ENCODE measurements around the gene TAS1R1.
"Not testable (repeated sequence)": the region's sequence is repeated elsewhere in the genome, so short reads cannot be mapped to it uniquely, and the experiment has no call there.

TAS1R1 gene

DNA sequence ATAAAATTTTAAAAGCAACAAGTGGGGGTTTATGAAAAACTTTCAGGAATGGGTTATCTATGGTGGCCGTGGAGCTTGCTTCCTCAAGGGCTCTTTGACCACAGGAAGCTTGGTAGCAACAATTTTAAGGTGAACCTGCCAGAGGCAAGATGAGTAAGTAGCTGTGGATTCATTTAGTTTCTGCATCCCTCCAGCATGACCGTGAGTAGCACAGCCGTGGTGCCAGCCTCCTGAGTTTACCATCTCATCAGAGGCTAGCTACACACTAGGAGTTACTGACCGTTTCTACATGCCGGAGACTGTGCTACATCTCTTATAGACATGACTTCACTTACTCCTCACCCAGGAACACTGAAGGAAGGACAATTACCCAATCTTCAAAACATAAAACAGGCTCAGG is 33.6 kb upstream of the TAS1R1 start:
- DNase-seq (ENCODE audit: low read depth), result no peak

DNA sequence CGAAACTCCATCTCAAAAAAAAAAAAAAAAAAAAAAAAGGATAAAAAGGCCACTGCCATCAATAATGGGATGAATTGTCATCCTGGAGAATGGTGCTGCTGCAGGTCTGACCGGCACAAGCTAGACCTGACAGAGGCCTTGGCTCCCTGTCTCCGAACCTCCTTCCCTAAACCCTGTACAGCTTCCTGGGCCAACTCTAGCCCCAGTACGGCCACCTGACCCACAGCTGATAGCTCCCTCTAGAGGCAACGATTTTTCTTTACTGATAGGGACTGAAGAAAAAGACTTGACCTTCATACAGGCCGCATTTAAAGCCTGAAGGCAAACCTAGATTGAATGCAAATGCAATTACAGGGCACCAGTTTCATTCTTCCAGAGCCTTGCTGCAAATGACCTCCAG is 31.5 kb upstream of the TAS1R1 start:
- DNase-seq (ENCODE audit: low read depth), result no peak

DNA sequence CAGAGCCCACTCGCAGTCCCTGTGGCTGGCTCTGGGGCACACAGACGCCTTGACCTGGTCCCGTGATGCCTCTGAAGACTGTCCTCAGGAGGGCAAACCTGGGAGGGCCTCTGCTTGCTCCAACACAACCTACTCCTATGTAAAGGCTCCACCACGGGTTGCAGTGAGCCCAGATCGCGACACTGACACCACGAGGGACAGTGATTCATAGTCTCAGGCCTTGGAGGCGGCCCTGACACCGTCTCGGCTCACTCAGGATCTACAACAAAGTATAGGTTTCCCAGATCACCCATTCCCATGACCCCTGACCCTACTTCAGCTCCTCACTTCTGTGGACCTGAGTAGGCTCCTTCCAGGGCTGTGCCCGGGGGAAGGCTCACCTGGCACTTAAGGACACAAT is 28.8 kb upstream of the TAS1R1 start:
- DNase-seq (ENCODE audit: low read depth), result no peak

DNA sequence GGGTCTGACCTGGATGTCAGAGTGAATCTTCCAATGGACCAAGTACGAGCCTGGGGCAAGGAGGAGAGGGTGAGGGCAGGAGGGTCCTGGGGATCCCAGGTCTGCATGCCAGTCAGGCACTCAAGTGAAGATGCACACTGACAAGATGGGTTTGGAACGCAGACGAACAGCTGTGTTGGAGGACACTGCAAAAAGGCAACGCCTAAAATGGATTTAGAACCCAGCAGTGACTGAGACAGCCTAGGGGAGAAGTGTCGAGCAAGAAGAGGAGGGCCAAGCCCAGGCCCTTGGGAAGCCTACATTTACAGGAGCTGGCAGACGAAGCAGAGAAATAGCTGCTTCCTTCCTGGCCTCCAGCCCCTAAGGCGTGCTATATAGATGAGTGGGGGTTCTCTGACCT is 26.6 kb upstream of the TAS1R1 start:
- no peak for DNase-seq (ENCODE audit: low read depth)

DNA sequence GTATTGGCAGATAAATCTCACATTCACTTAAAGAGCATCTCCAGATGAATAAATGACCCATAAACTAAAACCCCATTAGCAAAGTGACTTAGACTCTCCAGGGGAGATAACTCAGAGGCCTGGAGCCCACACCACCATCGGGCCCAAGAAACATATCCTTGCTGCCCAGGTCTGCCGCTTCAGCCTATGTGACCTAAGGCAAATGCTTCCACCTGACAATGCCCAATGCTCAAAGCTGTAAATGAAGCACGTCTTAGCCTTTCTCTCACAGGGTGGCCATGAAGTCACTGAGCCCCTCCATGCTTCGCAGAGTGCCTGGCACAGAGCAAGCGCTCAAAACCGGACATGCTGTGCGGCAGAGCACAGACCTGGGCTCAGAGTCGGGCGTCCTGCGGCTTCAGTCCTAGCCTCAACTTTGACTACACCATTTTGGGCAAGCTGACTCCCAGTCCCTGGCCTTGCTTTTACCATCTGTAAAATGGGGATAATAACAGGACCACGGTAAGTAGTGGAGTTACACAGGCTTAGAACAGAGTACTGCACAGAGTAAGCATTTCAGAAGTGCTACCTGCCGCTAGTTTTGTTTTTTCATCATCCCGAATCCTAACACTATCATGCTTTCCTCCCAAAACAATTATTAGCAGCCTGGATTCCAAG is 24.5 kb upstream of the TAS1R1 start:
- DNase-seq (ENCODE audit: low read depth), result no peak

DNA sequence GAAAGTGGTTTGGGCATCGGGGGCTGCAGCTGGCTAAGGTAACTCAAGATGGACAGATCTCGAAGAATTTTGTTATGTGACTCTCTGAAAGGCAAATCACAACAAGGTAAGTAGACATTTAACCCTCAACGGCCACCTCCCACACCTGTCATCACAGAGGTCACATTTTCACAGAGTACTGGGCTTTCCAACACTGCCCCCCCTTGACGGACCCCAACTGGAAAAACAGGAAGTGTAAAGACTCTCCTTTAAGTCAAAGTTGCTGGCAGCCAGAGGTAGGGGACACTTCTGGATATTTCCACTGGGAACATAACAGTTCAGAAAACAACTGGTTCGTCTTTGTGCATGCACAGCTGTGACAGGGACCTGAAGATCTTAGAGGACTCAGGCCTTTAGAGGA is 23.1 kb upstream of the TAS1R1 start:
- DNase-seq (ENCODE audit: low read depth), result no peak

DNA sequence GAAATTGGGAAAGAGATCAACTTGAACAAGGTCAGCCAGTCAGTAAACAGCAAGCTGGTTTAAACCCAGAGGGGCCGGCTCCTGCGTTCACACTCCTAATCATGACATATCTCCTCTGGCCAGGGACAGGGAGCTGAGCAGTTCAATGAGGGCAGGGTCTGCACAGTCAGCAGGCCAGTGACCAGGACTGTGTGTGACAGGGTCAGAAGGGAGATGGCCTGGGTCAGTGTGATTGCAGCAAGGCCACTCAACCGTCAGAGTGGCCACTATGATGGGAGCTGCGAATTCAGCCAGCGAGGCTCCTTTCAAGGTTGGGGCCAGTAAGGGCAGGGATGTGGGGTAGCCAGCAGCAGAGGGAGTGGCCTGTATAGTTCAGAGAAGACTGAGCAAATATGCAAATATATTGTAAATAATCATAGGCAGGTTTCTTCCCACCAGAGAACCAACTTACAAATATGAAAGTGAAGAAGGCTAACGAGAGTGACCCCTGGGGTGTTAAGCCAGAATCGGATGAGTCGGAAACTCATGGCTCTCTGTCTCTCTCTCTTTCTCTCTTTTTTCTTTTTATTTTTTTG is 20.8 kb upstream of the TAS1R1 start:
- no peak for DNase-seq (ENCODE audit: low read depth)

DNA sequence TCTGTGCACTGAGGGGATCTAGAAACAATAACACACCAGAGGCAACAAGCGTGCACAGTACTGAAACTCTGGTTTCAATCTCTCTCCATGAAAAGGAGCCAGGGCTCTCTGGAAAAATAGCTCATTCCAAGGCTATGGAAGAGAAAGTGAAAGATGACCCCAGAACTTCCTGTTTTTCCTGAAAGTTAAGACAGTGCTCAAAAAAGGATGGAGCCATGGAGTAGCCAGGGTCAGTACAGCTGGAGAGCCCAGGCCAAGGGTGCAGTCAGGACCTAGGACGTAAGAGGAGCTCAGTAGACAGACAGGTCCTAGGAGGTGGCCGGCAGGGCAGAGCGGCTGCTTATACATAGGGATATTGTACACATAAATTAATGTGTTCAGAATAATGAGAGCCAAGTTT is 19.9 kb upstream of the TAS1R1 start:
- DNase-seq (ENCODE audit: low read depth), result no peak

DNA sequence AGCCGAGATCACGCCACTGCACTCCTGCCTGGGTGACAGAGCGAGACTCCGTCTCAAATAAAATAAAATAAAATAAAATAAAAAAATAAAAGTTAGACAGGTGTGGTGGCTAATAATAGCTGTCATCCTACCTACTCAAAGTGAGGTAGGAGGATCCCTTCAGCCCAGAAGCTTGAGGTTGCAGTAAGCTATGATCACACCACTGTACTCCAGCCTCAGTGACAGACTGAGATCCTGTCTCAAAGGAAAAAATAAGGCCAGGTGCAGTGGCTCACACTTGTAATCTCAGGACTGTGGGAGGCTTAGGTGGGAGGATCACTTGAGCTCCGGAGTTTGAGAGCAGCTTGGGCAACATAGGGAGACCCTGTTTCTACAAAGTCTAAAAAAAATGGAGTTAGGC is 18.8 kb upstream of the TAS1R1 start:
- no peak for DNase-seq (ENCODE audit: low read depth)

DNA sequence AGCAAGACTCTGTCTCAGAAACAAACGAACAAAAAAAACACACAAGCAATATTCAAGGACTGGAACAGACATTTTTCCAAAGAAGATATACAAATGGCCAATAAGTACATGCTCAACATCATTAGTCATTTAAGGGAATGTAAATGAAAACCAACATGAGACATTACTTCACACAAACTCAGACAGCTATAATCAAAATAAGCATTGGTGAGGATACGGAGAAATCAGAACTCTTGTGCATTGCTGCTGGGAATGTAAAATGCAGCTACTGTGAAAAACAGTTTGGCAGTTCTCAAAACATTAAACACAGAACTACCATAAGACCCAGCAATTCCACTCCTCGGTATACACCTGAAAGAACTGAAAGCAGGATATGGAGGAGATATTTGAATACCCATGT is 16.2 kb upstream of the TAS1R1 start:
- DNase-seq (ENCODE audit: low read depth), result no peak

DNA sequence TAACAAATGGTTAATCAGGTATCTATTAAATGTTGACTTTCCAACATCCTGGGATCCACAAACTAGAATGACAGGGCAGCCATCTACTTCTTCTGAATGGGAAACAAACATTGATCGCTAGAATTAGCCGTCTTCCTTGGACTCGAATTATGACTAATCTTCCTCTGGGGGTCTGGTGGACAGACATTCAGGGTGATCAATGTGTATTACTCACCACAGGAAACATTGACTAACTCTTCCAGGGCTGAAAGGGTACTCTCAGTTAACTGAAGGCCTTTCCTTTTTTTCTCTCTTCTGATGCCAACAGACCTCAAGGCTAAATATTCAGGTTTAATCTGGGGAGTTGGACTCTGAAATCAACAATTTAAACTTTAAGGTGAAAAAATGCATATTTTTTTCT is 10.3 kb upstream of the TAS1R1 start:
- DNase-seq (ENCODE audit: low read depth), result peak; percentile 36

DNA sequence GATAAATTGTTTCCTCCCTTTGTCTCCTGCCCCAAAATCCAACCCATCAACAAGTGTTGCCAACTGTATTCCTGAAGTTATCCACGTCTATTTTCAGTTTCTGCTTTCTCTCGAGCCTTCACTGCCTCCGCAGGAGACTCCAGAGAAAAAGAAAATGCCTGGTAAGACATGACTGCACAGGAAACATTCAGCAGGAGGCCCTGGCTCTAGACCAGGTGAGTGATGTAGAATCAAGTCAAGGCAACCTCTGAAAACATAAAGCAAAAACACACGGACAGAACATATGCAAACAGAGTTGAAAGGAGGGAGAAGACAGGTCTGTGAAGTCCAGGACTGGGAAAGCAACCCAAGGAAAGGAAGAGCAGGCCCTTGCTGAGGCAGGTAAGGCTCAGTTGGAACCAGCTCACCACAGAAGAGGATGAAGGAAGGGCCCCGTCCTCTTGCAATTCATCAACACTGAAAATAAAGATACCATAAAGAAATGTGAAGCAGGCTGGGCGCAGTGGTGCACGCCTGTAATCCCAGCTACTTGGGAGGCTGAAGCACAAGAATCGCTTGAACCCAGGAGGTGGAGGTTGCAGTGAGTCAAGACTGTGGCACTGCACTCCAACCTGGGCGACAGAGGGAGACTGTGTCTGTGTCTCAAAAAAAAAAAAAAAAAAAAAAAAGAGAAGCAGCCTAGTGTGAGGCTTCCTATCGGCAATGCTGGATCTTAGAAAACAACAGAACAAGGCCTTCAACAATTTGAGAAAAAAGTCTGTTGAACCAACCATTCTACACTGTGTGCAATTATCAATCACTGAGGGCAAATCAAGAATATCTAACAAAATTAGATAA is 9.6 kb upstream of the TAS1R1 start:
- no peak for DNase-seq (ENCODE audit: low read depth)

DNA sequence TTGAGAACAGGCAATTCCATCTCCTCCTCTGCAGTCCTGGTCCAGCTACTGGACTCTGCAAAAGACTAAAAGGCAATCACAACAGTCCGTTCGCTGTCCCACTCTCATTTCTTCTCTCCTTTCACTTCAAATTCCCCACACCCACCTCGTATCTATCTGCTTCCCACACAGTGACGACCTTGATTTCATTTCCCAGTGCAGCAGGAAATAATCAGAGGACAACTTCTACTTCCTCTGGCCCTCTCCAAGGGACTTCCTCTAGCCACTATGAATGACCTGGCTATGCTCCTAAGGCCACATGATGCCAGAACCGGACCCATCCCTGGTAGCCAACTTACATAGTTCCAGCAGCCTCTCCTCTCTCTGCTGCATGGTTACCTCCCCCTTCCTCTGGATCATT is 8.8 kb upstream of the TAS1R1 start:
- no peak for DNase-seq (ENCODE audit: low read depth)

DNA sequence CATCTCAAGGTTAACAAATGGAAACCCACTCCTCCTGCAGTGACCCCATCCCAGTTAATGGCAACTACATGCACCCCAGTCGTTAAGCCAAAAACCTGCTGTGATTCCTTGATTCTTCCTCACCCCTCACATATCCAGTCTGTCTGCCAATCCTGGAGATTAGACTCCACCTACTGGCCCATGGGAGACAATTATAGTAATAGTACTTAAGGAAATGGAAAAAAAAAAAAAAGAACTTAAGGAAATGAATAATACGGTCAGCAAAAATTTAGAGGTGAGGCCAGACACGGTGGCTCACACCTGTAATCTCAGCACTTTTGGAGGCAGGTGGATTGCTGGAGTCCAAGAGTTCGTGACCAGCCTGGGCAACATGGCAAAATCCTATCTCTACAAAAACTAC is 7.8 kb upstream of the TAS1R1 start:
- DNase-seq (ENCODE audit: low read depth), result no peak

DNA sequence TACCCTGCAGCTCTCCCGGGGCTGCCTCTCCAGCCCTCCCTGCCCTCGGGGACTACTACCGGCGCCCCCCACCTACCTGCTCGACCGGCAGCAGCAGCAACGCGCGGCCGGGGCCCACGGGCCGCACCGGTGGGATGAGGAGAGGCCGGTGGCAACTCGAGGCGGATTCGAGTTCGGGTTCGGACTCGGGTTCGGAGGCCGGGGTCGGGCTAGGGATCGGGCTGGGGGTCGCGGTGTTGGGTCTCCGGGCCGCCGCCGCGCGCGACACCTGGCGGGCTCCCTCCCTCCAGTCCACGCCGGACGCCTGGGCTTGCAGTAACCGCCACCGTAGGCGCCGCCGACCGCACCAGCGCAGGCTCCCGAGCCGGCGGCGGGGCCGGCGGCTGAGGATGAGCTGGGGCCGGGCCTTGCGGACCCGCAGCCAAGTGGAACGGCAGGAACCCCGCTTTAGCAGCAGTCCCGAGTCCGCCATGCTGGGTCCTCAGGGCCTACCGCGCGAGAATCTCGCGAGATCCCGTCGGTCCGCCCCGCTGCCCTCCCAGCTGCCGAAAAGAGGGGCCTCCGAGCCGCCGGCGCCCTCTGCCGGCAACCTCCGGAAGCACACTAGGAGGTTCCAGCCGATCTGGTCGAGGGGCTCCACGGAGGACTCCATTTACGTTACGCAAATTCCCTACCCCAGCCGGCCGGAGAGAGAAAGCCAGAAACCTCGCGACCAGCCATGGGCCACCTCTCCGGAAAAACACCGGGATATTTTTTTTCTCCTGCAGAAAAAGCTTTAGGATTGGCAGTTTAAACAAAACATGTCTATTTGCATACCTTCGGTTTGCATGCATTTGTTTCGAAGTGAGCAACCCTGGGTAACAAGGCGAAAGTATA is 838 bp upstream of the TAS1R1 start, which contains the start of gene NOL9:
Gene NOL9 (minus strand): TSS at position 483 of the 876 bp plus-strand sequence. CDS start 11 bp downstream, at position 472.
- peak; percentile 81 for DNase-seq (ENCODE audit: low read depth)

DNA sequence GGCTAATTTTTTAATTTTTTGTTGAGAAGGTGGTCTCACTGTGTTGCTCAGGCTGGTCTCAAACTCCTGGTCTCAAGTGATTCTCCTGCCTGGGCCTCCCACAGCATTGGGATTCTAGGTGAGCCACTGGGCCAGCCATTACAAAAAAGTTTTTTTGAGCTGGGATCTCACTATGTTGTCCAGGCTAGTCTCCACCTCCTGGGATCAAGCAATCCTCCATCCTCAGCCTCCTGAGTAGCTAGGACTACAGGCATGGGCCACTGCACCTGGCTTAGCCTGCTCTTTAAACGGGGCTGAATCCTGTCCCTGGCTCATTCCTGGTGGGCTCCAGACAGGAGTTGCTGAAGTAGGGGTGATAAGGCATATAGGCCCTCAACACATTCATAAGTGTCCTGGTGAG is 2.5 kb downstream of the TAS1R1 start:
- no peak for DNase-seq (ENCODE audit: low read depth)

DNA sequence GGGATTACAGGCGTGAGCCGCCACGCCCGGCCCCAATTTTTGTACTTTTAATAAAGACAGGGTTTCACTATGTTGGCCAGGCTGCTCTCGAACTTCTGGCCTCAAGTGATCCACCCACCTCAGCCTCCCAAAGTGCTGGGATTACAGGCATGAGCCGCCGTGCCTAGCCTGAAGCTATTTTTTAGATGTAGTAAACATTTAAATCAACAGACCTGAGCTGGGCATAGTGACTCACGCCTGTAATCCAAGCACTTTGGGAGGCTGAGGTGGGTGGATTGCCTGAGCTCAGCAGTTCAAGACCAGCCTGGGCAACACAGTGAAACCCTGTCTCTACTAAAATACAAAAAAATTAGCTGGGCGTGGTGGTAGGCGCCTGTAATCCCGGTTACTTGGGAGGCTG is 4.1 kb downstream of the TAS1R1 start:
- not testable (repeated sequence) for DNase-seq (ENCODE audit: low read depth)

DNA sequence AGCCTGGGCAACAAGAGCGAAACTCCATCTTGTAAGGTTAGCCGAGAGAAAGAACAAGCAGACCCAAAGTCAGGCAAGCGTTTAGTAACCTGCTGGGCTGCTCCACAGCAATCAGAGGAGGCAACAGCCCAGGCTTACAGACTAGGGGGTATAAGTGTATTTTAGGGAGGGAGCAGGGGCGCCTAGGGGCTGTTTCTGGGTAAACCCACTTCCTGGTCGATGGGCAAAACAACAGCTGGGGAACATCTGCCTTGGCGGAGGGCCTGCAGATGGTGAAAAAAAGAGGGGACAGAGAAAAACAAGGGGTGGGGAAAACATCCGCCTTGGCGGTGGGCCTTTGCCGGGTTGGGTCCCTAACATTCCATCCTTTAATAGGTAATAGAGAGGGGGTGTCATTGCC is 5.2 kb downstream of the TAS1R1 start:
- DNase-seq (ENCODE audit: low read depth), result no peak

DNA sequence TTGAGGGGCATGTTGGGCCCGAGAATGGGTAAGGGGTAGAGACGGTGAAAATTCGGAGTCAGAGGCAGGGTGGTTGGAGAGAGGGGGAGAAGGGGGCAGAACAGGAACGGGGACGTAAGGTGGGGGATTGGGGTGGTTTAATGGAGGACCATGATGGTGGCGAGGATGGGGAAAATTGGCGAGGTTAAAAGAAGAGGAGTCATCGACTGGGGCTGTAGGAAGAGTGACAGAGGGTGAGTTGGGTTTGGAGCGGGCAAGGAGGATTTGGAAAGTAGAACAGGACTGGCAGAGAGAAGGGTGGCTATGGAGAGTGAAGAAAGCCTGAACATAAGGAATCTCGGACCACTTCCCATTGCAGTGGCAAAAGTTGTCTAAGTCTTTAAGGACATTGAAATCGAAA is 13.9 kb downstream of the TAS1R1 start:
- DNase-seq (ENCODE audit: low read depth), result no peak

DNA sequence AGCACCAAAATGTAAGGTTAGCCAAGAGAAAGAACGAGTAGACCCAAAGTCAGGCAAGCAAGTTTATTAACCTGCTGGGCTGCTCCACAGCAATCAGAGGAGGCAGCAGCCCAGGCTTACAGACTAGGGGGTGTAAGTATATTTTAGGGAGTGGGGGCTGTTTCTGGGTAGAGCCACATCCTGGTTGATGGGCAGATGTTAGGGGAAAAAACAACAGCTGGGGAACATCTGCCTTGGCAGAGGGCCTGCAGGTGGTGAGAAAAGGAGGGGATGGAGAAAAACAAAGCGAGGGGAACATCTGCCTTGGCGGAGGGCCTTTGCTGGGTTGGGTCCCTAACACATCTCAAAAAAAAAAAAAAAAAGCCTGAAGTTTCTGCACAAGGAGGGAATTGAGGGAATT is 15.0 kb downstream of the TAS1R1 start:
- DNase-seq (ENCODE audit: low read depth), result no peak

DNA sequence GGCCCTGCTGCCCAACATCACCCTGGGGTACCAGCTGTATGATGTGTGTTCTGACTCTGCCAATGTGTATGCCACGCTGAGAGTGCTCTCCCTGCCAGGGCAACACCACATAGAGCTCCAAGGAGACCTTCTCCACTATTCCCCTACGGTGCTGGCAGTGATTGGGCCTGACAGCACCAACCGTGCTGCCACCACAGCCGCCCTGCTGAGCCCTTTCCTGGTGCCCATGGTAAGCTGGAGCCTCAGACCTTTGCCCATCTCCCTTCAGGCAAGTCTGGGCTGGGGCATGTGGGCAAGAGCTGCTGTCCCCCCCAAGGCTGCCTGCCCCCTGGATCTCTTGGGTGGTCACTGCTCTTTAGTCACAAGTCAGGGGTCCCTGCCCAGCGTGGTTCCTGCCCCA is 15.9 kb downstream of the TAS1R1 start:
- no peak for DNase-seq (ENCODE audit: low read depth)

DNA sequence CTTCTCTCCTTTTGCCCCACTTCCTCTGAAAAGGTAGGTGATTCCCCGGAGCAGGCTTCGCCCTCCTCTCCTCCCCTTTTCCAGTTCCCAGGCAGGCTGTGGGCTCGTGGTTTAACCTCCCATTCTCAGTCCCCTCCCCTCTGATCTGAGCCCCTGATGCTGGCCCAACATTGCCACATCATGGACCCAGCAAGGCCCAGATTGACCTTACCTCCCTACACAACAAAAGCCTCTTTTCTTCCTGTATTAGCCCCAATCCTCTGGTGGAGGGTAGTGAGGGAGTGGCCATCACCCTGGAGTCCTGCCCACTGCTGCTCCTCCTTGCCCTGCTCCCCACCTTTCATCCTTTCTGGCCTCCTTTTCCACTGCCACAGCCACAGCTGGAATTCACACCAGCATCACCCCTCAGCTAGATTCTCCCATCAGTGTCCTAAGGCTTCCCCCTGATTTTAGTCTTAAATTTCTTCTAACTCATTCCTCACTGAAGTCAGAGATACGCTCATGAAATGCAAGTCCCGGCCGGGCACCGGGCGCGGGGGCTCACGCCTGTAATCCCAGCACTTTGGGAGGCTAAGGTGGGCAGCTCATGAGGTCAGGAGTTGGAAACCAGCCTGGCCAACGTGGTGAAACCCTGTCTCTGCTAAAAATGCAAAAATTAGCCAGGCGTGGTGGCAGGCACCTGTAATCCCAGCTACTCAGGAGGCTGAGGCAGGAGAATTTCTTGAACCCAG is 17.7 kb downstream of the TAS1R1 start:
- no peak for DNase-seq (ENCODE audit: low read depth)
